Measurements from ENCODE around the gene AP3D1. TPM values are rescaled to one million over a fixed set of nuclear protein-coding genes. Genes with fewer than 3 reads are reported as not detected.

The AP3D1 gene
- total and polyA plus RNA-seq, 8 donors: 68.8 to 128 (median 81.9) TPM

DNA sequence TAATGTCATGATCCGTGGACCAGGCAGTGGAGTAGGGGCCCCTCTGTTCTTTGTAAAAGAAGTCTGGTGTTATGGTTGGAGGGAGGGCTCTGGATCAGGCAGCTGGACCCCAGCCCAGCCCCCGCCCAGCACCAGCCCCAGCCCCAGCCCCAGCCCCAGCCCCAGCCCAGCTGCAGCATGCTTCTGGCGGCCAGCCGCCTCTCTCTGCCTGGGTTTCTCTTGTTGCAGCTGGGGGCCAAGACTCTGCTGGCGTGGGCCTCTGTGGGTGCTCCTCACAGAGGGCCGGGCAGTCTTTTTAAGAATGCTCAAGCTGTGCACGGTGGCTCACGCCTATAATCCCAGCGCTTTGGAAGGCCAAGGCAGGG lies 30.2 kb upstream of the AP3D1 start:
- Histone ChIP-seq H3K27ac (no peak overlapping the region), H3K9me3 (no peaks in the 10 kb centered on the region), H3K4me1 (peaks cover 18 to 51% of the 10 kb centered on the region in 2 donors), H3K4me3 (no peak overlapping the region), H3K36me3 (peaks cover 0 to 56% of the 10 kb centered on the region in 2 donors), H3K27me3 (no peaks in the 10 kb centered on the region)
- no peak for TF ChIP-seq CTCF (IDR thresholded peaks at IDR 0.05)
- DNase-seq (peak in 1 of 4 donors; percentile 50), ATAC-seq (no peak)
- intact Hi-C loops (cut with DNase I): no loop called here

DNA sequence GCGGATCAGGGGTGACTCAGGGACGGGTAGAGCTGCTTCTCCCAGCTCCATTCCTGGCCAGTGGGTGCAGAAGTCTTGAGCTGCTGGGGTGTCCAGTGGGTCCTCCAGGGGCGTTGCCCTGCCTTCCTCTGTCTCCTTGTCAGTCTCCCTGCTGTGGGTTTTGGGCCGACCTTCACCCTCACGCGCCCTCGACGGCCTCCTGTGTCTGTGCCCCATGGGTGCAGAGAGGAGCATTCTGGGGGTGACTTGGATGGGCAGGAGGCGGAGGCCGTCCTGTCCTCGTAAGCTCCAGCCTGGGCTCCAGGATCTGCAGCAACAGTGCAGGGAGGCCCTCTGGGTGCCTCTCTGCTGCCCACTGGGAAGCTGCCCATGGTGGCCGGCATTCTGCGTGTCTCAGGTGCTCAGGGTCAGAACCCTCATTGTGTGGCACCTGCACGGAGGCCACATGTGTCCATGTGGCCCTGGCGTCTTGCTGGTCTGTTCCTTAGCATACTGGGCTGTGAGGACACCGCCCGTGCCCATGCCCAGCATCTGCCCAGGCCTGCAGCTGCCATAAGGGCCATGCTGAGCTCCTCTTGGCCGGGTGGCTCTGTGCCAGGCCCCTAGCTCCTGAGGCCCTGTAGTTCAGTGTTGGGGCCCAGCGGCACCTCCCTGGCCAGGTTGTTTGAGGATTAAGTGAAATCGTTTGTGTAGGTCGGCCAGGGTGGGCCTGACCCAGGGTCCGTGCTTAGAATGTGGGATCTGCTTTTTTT lies 29.7 kb upstream of the AP3D1 start:
- Histone ChIP-seq H3K27ac (no peak overlapping the region), H3K4me3 (no peak overlapping the region), H3K27me3 (no peaks in the 10 kb centered on the region), H3K9me3 (no peaks in the 10 kb centered on the region), H3K36me3 (peaks cover 0 to 56% of the 10 kb centered on the region in 2 donors), H3K4me1 (peaks cover 13 to 51% of the 10 kb centered on the region in 2 donors)
- DNase-seq (no peak), ATAC-seq (no peak)
- intact Hi-C loops (cut with DNase I): no loop called here
- TF ChIP-seq CTCF (IDR thresholded peaks at IDR 0.05): no peak

DNA sequence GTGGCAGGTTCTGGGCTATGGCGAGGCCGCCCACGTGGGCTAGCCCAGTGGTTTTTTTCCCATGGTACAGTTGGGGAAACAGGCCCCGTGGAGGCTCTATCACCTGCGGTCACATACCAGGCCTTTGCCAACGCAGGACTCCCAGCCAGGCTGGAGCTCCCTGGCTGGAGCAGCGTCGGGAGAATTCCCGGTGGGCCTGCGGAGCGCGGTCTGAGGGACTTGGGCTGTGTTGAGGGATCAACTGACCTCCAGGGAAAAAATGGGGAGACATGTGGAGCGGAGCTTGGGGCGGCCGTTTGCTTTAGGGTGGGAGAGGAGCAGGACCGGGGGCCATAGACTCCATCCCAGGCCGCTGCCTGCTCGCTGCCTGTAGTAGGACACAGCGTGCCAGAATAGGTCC lies 28.7 kb upstream of the AP3D1 start:
- intact Hi-C loops (cut with DNase I): no loop called here
- TF ChIP-seq CTCF (IDR thresholded peaks at IDR 0.05): no peak
- H3K4me1 ChIP-seq: peaks cover 5 to 50% of the 10 kb centered on the region in 2 donors
- no peaks in the 10 kb centered on the region for H3K27me3 ChIP-seq
- no peak for DNase-seq
- ATAC-seq: no peak
- H3K27ac ChIP-seq: no peak overlapping the region
- no peaks in the 10 kb centered on the region for H3K9me3 ChIP-seq
- H3K4me3 ChIP-seq: no peak overlapping the region
- peaks cover 0 to 55% of the 10 kb centered on the region in 2 donors for H3K36me3 ChIP-seq

DNA sequence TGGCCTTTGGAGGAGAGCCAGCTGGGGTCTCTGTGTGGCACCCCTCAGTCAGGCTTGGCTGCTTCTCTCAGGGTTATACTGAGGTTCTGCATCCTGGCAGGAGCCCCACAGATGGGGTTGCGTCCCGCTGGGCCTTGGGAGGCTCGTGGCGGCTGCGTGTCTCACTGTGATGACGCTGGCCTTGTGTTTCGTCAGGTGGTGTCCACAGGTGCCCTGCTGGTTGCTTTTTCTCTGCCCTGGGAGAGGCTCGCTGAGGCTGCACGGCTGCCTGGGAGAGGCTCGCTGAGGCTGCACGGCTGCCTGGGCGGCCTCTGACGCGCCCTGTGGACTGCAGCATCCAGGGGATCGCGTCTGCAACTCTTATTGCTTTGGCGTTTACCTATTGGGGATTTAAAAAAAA lies 27.7 kb upstream of the AP3D1 start:
- ATAC-seq (no peak), DNase-seq (no peak)
- TF ChIP-seq CTCF (IDR thresholded peaks at IDR 0.05): no peak
- Histone ChIP-seq H3K27ac (no peak overlapping the region), H3K9me3 (no peaks in the 10 kb centered on the region), H3K36me3 (peaks cover 0 to 49% of the 10 kb centered on the region in 2 donors), H3K4me3 (no peak overlapping the region), H3K27me3 (no peaks in the 10 kb centered on the region), H3K4me1 (peaks cover 0 to 42% of the 10 kb centered on the region in 2 donors)
- intact Hi-C loops (cut with DNase I): no loop called here

DNA sequence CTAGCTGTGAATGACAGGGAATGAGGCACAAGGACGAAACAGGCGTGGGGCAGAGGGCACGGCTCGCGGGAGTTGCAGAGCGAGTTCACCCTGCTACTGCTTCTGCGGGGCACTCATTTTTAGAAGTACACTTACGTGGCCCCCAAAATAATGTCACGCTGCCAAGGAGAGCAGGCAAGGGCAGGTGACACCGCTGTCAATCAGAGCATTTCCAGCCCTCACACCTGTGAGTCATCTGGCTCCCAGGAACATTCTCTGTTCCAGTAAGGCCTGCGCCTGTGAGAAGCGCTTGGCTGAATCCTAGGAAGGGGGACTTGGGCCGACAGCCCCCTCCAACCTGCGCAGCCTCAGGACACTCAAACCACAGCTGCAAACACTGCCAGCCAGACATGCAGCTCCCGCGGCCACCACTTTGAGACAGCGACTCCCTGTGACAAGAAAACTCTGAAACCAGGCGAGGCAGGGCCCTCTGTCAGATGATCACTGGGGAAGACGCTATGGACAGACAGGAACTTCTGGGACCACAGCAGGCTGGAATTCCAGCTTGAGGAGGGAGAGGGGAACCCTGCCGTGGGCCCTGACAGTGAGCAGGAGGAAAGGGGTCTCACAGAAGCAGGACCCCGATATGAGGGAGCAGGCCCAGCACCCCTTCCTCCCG lies 25.1 kb upstream of the AP3D1 start:
- H3K4me3 ChIP-seq: no peak overlapping the region
- intact Hi-C loops (cut with DNase I): no loop called here
- H3K27me3 ChIP-seq: no peaks in the 10 kb centered on the region
- H3K27ac ChIP-seq: peak overlapping the region; percentile 26 to 41
- peaks cover 0 to 28% of the 10 kb centered on the region in 2 donors for H3K36me3 ChIP-seq
- DNase-seq: peak in 2 of 4 donors; percentile 64 to 77
- no peak for TF ChIP-seq CTCF (IDR thresholded peaks at IDR 0.05)
- peak; percentile 91 for ATAC-seq
- H3K4me1 ChIP-seq: peaks cover 3 to 52% of the 10 kb centered on the region in 2 donors
- no peaks in the 10 kb centered on the region for H3K9me3 ChIP-seq

Data from left lung (tissue), 10 donors.